Renal pelvis (tissue), 4 donors: ENCODE results near the gene SND1. TPM values are rescaled to one million over a fixed set of nuclear protein-coding genes. Genes with fewer than 3 reads are reported as not detected.

ENCODE experiments used
- DNase-seq: peaks from one replicate; pipeline ENCODE4 v3.0.0-alpha.2; 2013
- polyA plus RNA-seq, 3 donors: library from polyadenylated mRNA; unstranded; fragments of 120-200 nt; gene quantifications; one replicate each; pipeline ENCODE4 v1.2.1, GENCODE V29; 2013; ENCODE audit not compliant: insufficient read length in 3 of 3

Gene SND1
- polyA plus RNA-seq, 3 donors, result 135 to 142 (median 137) TPM

DNA sequence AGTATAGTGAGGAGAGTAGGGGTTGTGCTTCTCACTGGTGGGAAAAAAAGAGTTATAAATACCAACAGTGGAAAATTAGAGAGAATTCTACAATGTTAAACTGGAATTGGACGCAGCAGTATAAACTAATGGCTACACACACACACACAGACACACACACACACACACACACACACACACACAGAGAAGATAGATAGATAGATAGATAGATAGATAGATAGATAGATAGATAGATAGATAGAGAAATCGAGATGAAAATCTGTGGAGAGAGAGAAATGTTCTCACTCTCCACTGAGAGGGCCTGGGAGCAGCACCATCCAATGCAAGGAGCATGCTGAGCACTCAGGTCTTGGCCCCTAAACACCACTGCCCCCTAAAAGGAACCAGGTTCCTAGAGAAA lies 479.1 kb downstream of the SND1 start:
- no peak for DNase-seq

DNA sequence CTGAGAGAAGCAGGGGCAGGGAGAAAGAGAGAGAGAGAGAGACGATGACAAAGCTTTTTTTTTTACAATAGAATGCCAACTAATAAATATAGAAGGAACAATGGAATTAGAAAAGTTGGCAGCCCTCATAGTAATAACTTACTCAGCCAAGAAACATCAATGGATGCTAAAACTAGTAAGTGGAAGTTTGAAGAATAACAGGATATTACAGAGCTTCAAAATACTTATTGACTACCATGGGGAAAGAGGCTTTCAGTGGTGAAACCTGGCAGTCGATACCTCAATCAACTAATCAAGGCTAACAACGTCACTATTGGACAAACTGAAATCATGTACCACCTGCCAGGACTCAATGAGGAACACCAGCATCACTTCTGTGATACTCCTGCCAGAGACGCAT lies 479.7 kb downstream of the SND1 start:
- no peak for DNase-seq

DNA sequence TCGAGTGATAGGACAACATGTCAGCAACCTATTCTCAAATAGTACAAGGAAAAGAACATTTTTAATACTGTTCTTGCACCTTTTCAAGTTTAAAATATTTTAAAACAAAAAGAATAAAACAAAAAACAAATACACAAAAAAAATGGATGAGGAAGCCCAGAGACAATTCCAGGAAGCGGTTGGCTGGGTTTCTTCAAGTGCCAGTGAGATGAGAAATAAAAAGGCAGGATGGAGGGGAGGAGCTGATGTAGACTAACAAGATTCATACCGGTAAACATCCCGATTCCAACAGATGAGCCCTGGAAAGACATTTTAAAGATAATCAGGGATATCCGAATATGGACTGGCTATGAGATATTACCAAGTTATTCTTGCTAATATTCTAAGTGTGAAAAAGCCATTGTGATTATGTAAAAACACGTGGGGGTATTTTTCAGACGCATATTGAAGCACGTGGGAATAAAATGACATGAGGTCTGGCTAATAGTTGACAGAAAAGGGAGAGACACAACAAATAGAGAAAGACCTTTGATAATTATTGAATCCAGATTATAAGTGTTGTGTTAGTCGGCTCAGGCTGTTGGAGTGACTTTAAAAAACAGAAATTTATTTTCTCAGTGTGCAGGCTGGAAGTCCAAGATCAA lies 480.6 kb downstream of the SND1 start:
- no peak for DNase-seq

DNA sequence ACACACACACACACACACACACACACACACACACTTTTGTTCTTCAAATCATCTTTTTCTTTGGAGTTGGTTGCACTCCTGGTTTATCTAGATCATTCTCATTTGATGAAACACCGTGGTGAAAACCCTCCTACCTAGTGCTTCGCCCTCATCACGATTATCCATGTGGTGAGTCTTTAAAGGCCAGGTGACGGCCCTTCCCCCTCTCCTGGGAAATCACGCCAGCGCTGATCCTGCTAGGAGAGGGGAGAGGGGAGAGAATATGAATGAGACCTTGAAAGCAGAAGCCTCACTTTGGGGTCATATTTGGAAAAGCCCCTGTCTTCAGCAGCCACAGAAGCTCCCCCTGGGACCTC lies 483.1 kb downstream of the SND1 start:
- DNase-seq, result no peak

DNA sequence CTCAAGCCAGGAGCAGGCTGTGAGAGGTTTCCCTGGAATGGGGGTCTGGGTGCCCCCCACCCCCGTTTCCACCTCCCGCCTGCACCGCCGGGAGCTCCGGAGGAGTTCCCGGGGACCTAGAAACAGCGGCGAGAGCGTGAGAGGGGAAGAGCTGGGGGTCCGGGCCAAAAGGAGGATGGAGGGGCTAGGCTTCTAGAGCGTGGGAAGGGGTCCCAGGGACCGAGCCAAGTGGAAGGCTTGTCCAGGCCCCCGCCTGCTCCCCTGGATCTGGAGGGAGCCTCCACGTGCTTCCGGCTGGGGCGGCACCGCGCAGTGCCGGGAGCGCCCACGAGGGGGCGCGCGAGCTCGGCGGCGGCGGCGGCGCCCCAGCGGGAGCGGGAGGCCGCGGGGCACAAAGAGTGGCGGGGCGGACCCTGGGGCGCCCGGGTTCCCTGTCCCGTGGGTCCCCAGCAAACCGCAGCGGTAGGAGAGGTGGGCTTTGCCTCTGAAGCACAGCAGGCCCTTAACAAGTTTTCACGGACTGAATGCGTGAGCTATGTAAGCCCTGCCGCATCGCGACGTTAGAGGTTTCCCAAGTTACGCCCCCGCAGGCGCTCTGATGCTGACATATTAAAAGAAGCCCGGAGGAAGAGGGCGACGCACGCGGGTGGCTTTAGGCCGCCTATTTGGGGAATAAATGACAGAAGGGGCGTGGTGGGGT lies 483.7 kb downstream of the SND1 start:
- no peak for DNase-seq

DNA sequence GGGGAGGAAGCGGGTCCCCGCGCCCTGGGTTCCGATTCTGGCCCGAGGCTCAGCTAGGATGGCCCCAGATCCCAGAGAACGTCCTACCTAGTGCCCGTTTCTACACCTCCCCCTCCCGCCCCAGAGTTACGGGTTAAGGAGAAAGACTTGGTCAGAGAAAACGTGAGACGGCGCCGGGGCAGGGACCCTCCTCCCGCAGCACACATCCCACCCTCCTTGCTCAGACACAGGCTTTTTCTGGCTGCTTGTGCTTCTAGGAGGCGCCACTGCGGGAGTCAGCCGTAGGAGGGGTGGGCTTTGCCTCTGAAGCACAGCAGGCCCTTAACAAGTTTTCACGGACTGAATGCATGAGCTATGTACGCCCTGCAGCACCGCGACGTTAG lies 484.2 kb downstream of the SND1 start:
- no peak for DNase-seq

DNA sequence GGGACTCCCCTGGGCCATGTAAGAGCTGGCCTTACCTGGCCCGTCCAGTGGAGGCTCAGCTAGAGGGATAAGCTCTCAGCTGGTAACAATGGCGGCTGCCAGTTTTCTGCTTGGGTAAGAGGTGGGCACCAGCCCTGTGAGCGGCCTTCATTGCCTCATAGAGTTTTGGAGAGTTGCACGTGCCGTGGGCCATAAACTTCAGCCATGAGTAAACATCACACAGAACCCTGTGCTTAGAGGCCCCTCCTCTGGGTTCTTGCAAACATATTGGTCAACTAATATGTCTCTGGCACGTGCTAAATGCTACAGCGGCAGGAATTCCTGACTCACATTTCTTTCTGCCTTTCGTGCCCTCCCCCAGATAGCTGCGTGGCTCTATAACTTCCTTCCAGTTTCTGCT lies 485.2 kb downstream of the SND1 start:
- no peak for DNase-seq

DNA sequence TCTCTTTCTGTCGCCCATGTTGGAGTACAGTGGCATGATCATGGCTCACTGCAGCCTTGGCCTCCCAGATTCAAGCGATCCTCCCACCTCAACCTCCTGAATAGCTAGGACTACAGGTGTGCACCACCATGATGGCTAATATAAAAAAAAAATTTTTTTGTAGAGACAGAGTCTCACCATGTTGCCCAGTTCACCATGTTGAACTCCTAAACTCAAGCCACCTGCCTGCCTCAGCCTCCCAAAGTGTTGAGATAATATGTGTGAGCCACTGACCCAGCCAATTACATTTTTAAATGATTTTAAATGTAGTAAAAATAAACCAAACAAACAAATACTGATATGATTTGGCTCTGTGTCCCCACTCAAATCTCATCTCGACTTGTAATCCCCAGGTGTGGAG lies 487.4 kb downstream of the SND1 start:
- no peak for DNase-seq

DNA sequence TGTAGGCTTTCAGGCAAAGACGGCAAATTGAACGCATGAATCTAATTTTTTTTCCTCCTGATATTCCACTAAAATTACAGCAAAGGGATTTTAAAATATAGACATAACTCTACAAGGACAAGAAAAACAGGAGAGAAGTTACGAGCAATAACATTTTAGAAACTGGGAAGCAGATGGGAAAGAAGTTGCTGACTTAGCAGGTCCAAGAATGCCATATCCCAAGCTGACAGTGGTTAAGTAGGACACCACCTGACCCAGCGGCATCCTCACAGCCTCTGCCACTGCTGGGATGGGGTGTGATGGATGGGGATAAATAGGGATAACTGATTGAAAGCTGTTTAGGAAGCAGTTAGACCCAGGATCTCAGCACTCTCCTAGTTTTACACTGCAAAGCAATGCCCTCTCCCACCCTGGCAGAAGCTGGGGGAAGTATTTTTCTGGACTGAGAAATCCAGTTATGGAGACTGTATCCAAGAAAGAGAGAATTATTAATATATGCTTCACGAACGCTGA lies 489.7 kb downstream of the SND1 start:
- DNase-seq, result no peak

Other genes with a start within 250 kb of the SND1 start
- gene GCC1, start 66.6 kb upstream of the SND1 start, polyA plus RNA-seq, result 10 to 100 TPM; 15.9 to 17.0 (median 15.9) TPM
- 100 to 1,000 TPM; 178 to 228 (median 208) TPM for gene ARF5, start 63.8 kb upstream of the SND1 start, polyA plus RNA-seq
- gene FSCN3, start 58.5 kb upstream of the SND1 start, polyA plus RNA-seq, result under 1 TPM; 0.27 to 0.67 (median 0.52) TPM
- gene PAX4, start 34.1 kb upstream of the SND1 start, polyA plus RNA-seq, result not detected